GM18505 (cell line): ENCODE measurements around the gene IL12RB2.
A peak's percentile ranks its signal among the peaks of the same experiment; 100 is the strongest.

Experiments used
- ATAC-seq: cut with Tn5 transposase; IDR thresholded peaks from one replicate; pipeline ENCODE4 v1.9.1; 2021; ENCODE audit not compliant: unreplicated experiment
- POLR2A ChIP-seq: IDR thresholded peaks from 4 replicates; pipeline ENCODE4 v1.6.1; 2011; ENCODE audit warnings: borderline replicate concordance; ENCODE audit not compliant: insufficient read depth, insufficient read length; ENCODE audit errors: extremely low read depth

IL12RB2 gene

DNA sequence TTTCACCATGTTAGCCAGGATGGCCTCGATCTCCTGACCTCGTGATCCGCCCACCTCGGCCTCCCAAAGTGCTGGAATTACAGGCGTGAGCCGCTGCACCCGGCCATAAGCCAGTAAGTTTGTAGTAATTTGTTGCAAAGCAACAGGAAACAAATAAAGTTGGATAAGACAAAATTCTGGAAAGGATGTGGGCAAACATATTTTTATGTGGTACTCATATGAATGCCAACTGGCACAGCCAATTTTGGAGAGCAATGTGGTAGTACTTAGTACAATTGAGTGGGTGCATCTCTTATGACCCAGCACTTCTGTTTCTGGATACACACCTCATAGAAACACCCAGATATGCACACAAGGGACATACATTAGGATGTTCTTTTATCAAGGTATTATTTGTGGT lies 8.4 kb upstream of the IL12RB2 start:
- no peak for ATAC-seq
- TF ChIP-seq POLR2A: no peak

DNA sequence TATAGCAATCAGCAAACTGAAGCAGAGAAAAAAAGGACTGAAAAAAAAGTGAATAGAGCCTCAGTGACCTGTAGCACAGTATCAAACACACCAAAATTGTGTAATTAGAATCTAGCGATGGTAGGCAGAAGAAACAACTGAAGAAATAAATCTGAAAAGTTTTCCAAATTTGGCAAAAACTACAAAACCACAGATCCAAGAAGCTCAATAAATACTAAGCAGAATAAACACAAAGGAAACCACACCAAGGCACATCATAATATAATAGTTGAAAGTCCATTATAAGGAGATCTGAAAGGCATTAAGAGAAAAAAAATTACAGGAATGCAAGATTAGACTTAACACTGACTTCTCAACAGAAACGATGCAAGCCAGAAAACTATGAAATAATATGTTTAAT lies 7.1 kb upstream of the IL12RB2 start:
- ATAC-seq: no peak
- no peak for TF ChIP-seq POLR2A

DNA sequence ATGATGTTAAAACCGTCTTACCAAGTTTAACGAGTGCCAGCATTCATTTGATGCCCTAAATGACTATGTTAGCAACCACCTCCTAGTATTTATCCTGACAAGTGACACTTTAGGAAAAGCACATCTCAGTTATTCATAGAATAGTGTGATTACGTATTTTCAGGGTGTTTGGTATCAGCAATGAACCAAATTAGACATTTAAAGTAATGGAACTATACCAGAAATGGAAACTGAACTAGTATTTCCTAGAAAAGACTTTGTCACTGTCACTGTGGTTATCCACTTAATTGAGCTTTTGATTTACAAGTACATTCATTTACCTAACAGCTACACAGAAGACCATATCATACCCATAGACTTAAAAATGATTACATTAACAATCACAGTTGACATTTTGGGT lies 3.6 kb upstream of the IL12RB2 start:
- no peak for TF ChIP-seq POLR2A
- ATAC-seq: no peak

DNA sequence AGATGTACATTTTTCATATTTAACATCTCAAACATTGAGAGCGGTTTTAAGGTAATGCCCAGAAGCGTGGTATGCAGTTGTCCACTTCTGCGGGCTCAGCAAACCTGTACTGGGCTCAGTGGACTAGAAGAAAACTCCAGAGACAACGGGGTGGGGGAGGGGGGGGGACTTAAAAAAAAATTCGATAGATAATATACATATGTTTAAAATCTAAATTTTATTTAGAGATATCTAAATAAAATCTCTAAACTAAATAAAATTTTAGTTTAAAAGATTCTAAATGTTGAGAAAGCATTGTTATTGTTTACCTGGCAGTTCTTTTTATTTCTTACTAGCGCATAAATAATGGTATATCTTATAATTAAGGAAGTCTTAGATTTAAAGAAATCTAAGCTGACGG lies 1.1 kb upstream of the IL12RB2 start:
- no peak for ATAC-seq
- TF ChIP-seq POLR2A: no peak

DNA sequence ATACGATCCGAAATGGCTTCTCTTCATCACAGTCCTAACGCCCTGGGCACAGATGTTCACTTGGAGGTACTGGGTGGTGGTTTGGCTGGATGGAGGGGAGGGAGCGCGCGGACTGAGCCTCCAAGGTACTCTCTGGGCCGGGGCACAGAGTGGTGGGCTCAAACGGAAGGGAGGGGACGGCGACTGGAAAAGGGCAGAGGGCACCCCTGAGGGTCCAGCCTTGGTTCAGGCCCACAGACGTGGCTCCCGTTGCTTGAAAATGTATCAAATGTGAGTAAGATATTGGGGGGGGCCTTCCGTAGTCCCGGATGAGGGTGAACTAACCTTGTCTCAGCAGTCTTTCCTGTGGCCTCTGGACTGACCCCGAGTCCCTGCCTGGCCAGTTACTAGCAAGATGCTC lies 463 bp downstream of the IL12RB2 start:
- no peak for TF ChIP-seq POLR2A

DNA sequence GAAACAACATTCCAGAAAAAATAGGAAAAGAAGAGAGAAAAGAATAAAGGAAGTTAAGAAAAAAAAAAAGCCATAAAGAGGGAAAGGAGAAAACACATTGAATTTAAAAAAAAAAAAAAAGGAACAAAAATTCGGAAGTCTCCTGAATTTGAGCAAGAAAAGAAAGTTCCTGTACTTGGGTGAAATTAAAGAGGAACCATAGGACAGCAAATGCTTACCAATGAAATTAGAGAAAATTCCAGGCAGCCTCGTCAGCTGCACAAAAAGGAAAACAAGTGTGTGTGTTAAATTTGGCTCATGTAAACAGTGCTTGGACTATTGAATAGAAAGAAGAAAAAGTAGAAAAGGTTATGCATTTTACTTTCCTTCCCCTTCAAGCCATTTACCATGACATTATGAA lies 4.9 kb downstream of the IL12RB2 start:
- no peak for TF ChIP-seq POLR2A
- no peak for ATAC-seq

More for the DNA sequence above, 463 bp downstream of the IL12RB2 start:
- ATAC-seq: peak; percentile 23

DNA sequence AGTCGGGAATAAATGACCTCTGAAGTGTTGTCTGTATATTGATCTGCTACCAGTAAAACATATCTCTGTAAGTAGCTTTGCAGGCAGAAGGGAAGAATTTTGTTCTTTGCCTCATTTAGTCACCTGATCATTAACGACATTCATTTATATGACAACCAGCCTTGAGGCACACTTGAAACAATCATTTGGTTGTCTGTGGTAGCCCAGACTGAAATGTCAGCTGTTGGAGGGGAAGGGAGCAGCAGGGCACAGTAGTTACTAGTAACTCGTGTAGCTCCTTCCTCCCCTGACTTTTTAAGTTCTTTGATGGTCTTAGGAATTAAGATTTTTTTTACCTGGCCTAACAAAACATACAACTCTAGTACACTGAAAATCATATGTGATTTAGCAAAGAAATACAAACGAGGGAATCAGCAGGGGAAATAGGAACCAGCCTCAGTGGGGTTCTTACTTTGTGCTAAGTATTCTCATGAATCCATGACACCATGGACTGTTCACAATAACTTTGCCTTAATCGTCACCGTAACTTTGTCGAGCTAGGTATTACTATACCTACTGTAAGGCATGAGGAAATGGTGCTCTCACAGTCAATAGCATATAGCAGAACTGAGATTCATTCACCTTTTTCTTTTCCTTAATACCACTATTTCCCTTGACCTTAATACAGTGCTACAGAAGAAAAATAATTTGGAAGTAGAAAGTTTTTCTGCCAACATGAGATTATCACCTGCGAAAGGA lies 6.4 kb downstream of the IL12RB2 start:
- ATAC-seq: no peak
- TF ChIP-seq POLR2A: no peak

DNA sequence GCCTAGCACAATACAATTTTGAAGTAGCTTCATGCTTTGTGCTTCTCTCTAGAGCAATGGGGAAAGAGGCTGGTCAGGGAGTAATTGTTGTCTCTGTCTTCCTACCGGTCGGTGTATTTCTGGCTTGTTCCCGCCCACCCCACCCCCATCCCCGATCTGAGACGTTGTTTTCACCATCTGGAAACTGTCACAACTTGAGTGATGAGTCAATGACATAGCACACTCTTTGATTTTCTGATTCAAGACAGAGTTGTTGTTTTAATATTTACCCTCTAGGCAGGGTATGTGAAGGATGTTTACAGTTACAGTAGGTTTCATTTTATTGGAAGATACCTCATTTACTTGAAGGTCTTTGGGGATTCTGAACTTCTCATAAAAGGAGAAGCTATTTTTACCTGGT lies 7.0 kb downstream of the IL12RB2 start:
- TF ChIP-seq POLR2A: no peak
- no peak for ATAC-seq

DNA sequence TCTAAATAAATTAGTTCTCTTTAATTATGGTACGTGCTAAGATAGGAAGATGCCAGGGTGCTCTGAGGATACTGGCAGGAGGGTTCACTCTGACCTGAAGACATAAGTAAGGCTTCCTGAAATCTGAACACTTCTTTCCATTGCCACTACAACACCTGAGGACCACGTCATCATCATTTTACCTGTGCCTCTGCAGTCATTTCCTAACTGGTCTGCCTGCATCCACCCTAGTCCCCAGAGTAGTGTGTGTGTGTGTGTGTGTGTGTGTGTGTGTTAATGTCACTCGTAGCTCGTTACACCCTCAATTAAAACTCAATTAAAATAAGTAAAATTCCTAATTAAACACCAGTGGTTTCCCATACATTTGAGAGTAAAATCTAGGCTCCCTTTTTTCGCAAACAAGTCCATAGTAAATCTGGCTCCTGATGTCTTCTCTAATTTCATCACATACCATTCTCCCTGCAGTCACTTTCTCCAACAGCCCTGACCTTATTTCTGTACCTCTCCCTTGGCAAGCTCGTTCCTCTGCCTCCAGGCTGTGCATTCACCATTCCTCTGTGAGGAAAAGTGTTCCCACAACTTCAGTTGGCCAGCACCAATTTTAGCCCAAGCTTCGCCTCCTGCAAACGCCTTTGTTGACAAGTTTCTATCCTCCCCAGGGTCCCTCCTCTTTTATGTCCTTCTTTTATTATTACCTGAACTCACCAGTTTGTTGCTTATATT lies 8.7 kb downstream of the IL12RB2 start:
- no peak for ATAC-seq
- no peak for TF ChIP-seq POLR2A

DNA sequence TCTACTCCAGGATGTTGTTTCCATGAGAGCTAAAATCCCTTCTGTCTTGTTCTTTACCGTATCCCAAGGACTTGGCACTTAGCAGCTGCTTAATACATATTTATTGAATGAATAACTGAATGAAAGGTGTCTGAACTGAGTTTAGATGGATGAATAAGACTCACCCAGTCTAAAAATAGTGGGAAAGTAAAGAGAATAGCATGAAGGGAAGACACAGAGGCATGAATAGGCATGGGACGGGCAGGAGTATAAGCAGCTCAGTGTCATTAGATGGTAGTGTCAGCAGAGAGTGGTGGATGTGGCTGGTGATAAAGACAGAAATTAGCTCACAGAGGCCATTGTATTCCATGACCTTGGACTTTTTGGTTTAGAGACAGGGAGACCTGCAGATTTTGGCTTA lies 9.2 kb downstream of the IL12RB2 start:
- TF ChIP-seq POLR2A: no peak
- ATAC-seq: no peak

DNA sequence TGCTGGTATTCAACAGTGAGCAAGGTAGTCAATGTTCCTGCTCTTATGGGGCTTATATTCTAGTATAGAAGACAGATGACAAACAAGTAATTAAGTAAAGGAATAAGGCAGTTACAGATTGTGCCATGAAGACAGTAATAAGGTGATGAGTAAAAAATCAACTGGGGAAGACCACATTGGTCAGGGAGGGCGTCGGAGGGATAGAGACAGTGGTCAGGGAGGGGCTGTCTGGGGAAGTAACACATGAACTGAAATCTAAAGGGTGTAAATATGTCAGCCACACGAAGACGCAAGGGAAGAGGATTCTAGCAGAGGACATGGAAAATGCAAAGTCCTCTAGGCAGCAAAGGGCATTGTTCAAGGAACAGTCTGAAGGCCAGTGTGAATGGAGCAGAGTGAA lies 10.1 kb downstream of the IL12RB2 start:
- no peak for TF ChIP-seq POLR2A

DNA sequence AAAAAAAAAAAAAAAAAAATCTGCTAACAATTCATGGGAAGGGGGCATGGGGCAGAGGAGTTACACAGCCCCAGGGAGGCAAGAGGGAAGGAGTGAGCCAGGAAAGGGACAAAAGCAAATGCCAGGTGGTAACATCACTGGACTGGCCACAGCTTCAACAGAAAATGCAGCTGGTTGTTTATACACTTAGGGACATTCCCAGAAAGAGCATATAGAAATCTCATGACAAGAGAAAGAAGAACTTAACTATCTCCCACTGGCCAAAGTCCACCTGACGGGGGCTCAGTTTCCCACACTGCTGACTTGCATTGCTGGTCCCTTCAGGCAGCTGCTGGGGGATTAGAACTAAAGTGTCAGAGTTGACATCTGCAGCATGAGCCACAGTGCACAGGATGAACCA lies 14.8 kb downstream of the IL12RB2 start:
- no peak for TF ChIP-seq POLR2A
- no peak for ATAC-seq

More for the DNA sequence above, 10.1 kb downstream of the IL12RB2 start:
- ATAC-seq: no peak

DNA sequence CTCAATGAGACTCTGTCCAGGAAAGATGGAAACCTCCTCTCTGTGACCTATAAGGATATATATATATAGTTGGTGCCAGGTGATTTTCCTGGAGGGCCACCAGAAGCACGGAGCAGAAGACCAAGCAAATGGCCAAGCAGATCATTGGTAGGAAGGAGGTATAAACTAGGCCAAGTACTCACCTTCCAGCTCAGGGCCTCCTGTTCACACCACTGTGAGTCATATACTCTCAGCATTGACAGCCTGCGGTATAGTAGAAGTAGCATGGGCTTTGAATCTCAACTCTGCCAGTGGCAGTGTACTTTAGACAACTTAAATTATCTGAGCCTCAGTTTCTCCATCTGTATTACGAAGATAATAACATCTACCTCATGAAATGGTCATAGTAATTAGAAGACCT lies 15.4 kb downstream of the IL12RB2 start:
- TF ChIP-seq POLR2A: no peak
- no peak for ATAC-seq

DNA sequence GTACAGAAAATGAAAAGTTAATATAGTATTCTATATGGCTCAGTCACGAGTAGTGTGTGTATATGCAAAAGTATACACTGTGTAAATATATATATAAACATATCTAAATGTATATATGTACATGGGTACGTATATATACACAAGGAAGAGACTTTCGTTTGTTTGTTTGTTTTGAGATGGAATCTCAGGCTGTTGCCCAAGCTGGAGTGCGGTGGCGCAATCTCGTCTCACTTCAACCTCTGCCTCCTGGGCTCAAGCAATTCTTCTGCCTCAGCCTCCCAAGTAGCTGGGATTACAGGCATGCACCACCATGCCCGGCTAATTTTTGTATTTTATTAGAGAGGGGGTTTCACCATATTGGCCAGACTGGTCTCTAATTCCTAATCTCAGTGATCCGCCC lies 16.4 kb downstream of the IL12RB2 start:
- ATAC-seq: no peak
- TF ChIP-seq POLR2A: no peak
